A673 (cell line): ENCODE results near the gene ZNF705A. TPM values are rescaled to one million over a fixed set of nuclear protein-coding genes. Genes with fewer than 3 reads are reported as not detected.
"Not testable (repeated sequence)": the region's sequence is repeated elsewhere in the genome, so short reads cannot be mapped to it uniquely, and the experiment has no call there.

Experiments used
- BruUV-seq: library from RNA; stranded (reverse); fragments of 400-500 nt; replicated peaks from 2 replicates; lab custom pipeline; 2021; lab: Mats Ljungman, UMichigan
- CTCF ChIA-PET: fragments of 300-600 bp; sonication (Branson Sonifier 250); formaldehyde crosslinking; loops from one replicate; lab custom pipeline; 2022; ENCODE audit warnings: antibody characterized with exemption; lab: Charles Lee
- POLR2A ChIA-PET: fragments of 300-600 bp; sonication (Branson Sonifier 250); formaldehyde crosslinking; loops from one replicate; lab custom pipeline; 2022; ENCODE audit warnings: antibody characterized with exemption; ENCODE audit not compliant: low non-redundant PET; lab: Charles Lee
- DNase-seq: peaks from one replicate; pipeline ENCODE4 v3.0.0-alpha.2; 2015; ENCODE audit warnings: low spot score
- H3K27ac ChIP-seq: fragments of 200-600 bp; sonication (generic); 2 replicates; pipeline ENCODE4 v1.5.1; 2016; ENCODE audit warnings: mixed run types, low read depth, mild to moderate bottlenecking, mixed read lengths, antibody characterized with exemption, low read length; ENCODE audit not compliant: poor library complexity, severe bottlenecking
- H3K27me3 ChIP-seq: fragments of 200-600 bp; sonication (generic); replicated peaks from 2 replicates; pipeline ENCODE4 v1.6.1; 2017; ENCODE audit warnings: mixed run types, low read depth, mild to moderate bottlenecking, mixed read lengths, antibody characterized with exemption, low read length; ENCODE audit not compliant: insufficient read depth, poor library complexity
- H3K36me3 ChIP-seq: fragments of 200-600 bp; sonication (generic); 2 replicates; pipeline ENCODE4 v1.6.1; 2016; ENCODE audit warnings: mixed run types, mild to moderate bottlenecking, mixed read lengths, antibody characterized with exemption, low read length; ENCODE audit not compliant: insufficient read depth, poor library complexity, severe bottlenecking
- H3K4me1 ChIP-seq: fragments of 200-600 bp; sonication (generic); 2 replicates; pipeline ENCODE4 v1.6.1; 2017; ENCODE audit warnings: mixed run types, mild to moderate bottlenecking, mixed read lengths, antibody characterized with exemption, low read length; ENCODE audit not compliant: insufficient read depth, poor library complexity, severe bottlenecking
- H3K4me3 ChIP-seq: fragments of 200-600 bp; sonication (generic); 2 replicates; pipeline ENCODE4 v1.5.1; 2016; ENCODE audit warnings: low read depth, mixed run types, mild to moderate bottlenecking, mixed read lengths, low read length; ENCODE audit not compliant: poor library complexity, severe bottlenecking
- H3K9me3 ChIP-seq: fragments of 200-600 bp; sonication (generic); 2 replicates; pipeline ENCODE4 v1.6.1; 2016; ENCODE audit warnings: mixed run types, low read depth, mild to moderate bottlenecking, mixed read lengths, antibody characterized with exemption, low read length; ENCODE audit not compliant: poor library complexity, severe bottlenecking
- CTCF ChIP-seq: fragments of 300-800, 200-600 bp; sonication (generic); conservative IDR thresholded peaks from 2 replicates; pipeline ENCODE4 v1.5.1; 2017; ENCODE audit warnings: low read depth, mild to moderate bottlenecking, antibody characterized with exemption, low read length, moderate library complexity, mixed read lengths
- EZH2 ChIP-seq: fragments of 200-600 bp; sonication (generic); IDR thresholded peaks from 2 replicates; pipeline ENCODE4 v1.6.1; 2017; ENCODE audit warnings: borderline replicate concordance, low read depth, mild to moderate bottlenecking, mixed read lengths, antibody characterized with exemption, low read length; ENCODE audit not compliant: poor library complexity, severe bottlenecking
- intact Hi-C: fragments of 100-400 bp; cut with micrococcal nuclease; formaldehyde crosslinking; loops from one replicate; pipeline ENCODE4 v1.10.0; 2022; ENCODE audit not compliant: unreplicated experiment
- total RNA-seq: library from RNA; stranded (reverse); gene quantifications from 2 replicates; pipeline ENCODE4 v1.2.3, GENCODE V29; 2021

ZNF705A gene
- total RNA-seq, 1 experiment from 2014 or later, result not detected

- H3K4me1 ChIP-seq, H3K36me3 ChIP-seq, POLR2A ChIA-PET, H3K9me3 ChIP-seq, intact Hi-C loops, H3K27me3 ChIP-seq, CTCF ChIA-PET, H3K27ac ChIP-seq, DNase-seq, BruUV-seq, H3K4me3 ChIP-seq: not testable (repeated sequence)
Measured at GRCh38 chr12:8223646-8224045, 66.8 kb downstream of the ZNF705A start.

- DNase-seq, H3K27me3 ChIP-seq, H3K4me1 ChIP-seq, intact Hi-C loops, H3K9me3 ChIP-seq, H3K36me3 ChIP-seq, H3K4me3 ChIP-seq, H3K27ac ChIP-seq, CTCF ChIA-PET, BruUV-seq: not testable (repeated sequence)
- POLR2A ChIA-PET, result interaction anchor here (0.7 kb wide), 1 partner anchor 1176 kb away, joined by 3 read pairs; no protein-coding TSS in a partner anchor
Measured at GRCh38 chr12:8224782-8225181, 68.0 kb downstream of the ZNF705A start.

GRCh38 chr12:8226355-8226754 is 69.5 kb downstream of the ZNF705A start:
- DNase-seq, result no peak
- Histone ChIP-seq H3K27me3 (no peaks in the 10 kb centered on the region), H3K27ac (no peak overlapping the region), H3K36me3 (no peaks in the 10 kb centered on the region), H3K4me1 (no peaks in the 10 kb centered on the region), H3K4me3 (no peak overlapping the region), H3K9me3 (no peaks in the 10 kb centered on the region)
- CTCF ChIA-PET, result no interaction called here
- intact Hi-C loops, result no loop called here
- TF ChIP-seq EZH2, result no peak
- TF ChIP-seq CTCF, result no peak
- POLR2A ChIA-PET, result no interaction called here
- BruUV-seq, result no TSS peak

- not testable (repeated sequence) for H3K27me3 ChIP-seq, H3K4me3 ChIP-seq
Measured at GRCh38 chr12:8226992-8227731, 70.3 kb downstream of the ZNF705A start, which contains the start of gene FAM90A1. Gene FAM90A1 (minus strand): TSS chr12:8227618. CDS start chr12:8224832, 2,786 bp downstream.

GRCh38 chr12:8227732-8228077 is 70.9 kb downstream of the ZNF705A start:
- CTCF ChIA-PET, result interaction anchor here (0.6 kb wide), 1 partner anchor 426 kb away, joined by 4 read pairs; no protein-coding TSS in a partner anchor
- H3K4me1 ChIP-seq, H3K27me3 ChIP-seq, H3K4me3 ChIP-seq, POLR2A ChIA-PET, H3K9me3 ChIP-seq, H3K36me3 ChIP-seq, DNase-seq, H3K27ac ChIP-seq, intact Hi-C loops: not testable (repeated sequence)
- BruUV-seq, result TSS peak; percentile 64

More at GRCh38 chr12:8226992-8227731, 70.3 kb downstream of the ZNF705A start, which contains the start of gene FAM90A1:
- intact Hi-C loops, BruUV-seq, H3K9me3 ChIP-seq, POLR2A ChIA-PET, H3K4me1 ChIP-seq, H3K36me3 ChIP-seq, H3K27ac ChIP-seq, DNase-seq: not testable (repeated sequence)
- CTCF ChIA-PET, result interaction anchor here (0.6 kb wide), 1 partner anchor 425 kb away, joined by 4 read pairs; no protein-coding TSS in a partner anchor

GRCh38 chr12:8228607-8229006 is 71.8 kb downstream of the ZNF705A start:
- H3K4me1 ChIP-seq, H3K4me3 ChIP-seq, DNase-seq, H3K9me3 ChIP-seq, POLR2A ChIA-PET, H3K27ac ChIP-seq, H3K36me3 ChIP-seq, CTCF ChIA-PET, H3K27me3 ChIP-seq, BruUV-seq, intact Hi-C loops: not testable (repeated sequence)
